Caco-2 (cell line): ENCODE results near the gene ACADVL. TPM values are rescaled to one million over a fixed set of nuclear protein-coding genes. Genes with fewer than 3 reads are reported as not detected.

Experiments
- BruUV-seq: library from RNA; stranded (reverse); fragments of 400-500 nt; replicated peaks from 2 replicates; lab custom pipeline; 2021; lab: Mats Ljungman, UMichigan
- CTCF ChIA-PET: fragments of 300-600 bp; sonication (Branson Sonifier 250); formaldehyde crosslinking; loops from one replicate; lab custom pipeline; 2022; ENCODE audit warnings: antibody characterized with exemption; lab: Charles Lee
- POLR2A ChIA-PET: fragments of 300-600 bp; sonication (Branson Sonifier 250); formaldehyde crosslinking; loops from one replicate; lab custom pipeline; 2022; ENCODE audit warnings: antibody characterized with exemption; lab: Charles Lee
- DNase-seq, 2 experiments: peaks; one replicate each; pipeline versions ENCODE4 v3.0.0 to v3.0.0-alpha.2; 2020 to 2022
- H3K27me3 ChIP-seq: replicated peaks from 2 replicates; pipeline ENCODE4 v1.6.0; 2011; ENCODE audit warnings: low read length; ENCODE audit not compliant: control insufficient read depth, insufficient read depth
- H3K36me3 ChIP-seq: 2 replicates; pipeline ENCODE4 v1.5.1; 2011; ENCODE audit warnings: low read length; ENCODE audit not compliant: control insufficient read depth, insufficient read depth
- H3K4me1 ChIP-seq: fragments of 250-450 bp; sonication (Bioruptor Pico); 2 replicates; pipeline ENCODE4 v1.5.1; 2020; ENCODE audit warnings: mild to moderate bottlenecking
- H3K4me3 ChIP-seq: 2 replicates; pipeline ENCODE4 v1.5.1; 2011; ENCODE audit warnings: low read depth, mild to moderate bottlenecking, control low read depth, low read length
- H3K9me3 ChIP-seq: fragments of 250-450 bp; sonication (Bioruptor Pico); 2 replicates; pipeline ENCODE4 v1.5.1; 2020; ENCODE audit warnings: mild to moderate bottlenecking, moderate library complexity
- H3K27ac Mint-ChIP-seq: one replicate; pipeline ENCODE4 v1.8.0; 2022; ENCODE audit warnings: mixed read lengths; ENCODE audit not compliant: unreplicated experiment
- H3K27me3 Mint-ChIP-seq: one replicate; pipeline ENCODE4 v1.8.0; 2022; ENCODE audit warnings: mixed read lengths; ENCODE audit not compliant: insufficient read depth, unreplicated experiment
- H3K36me3 Mint-ChIP-seq: one replicate; pipeline ENCODE4 v1.8.0; 2022; ENCODE audit warnings: mild to moderate bottlenecking, mixed read lengths; ENCODE audit not compliant: insufficient read depth, unreplicated experiment
- H3K4me1 Mint-ChIP-seq: one replicate; pipeline ENCODE4 v1.8.0; 2022; ENCODE audit warnings: low read depth, mixed read lengths; ENCODE audit not compliant: unreplicated experiment
- H3K4me3 Mint-ChIP-seq: one replicate; pipeline ENCODE4 v1.8.0; 2022; ENCODE audit warnings: mild to moderate bottlenecking, moderate library complexity, mixed read lengths; ENCODE audit not compliant: unreplicated experiment
- H3K9me3 Mint-ChIP-seq: one replicate; pipeline ENCODE4 v1.8.0; 2022; ENCODE audit warnings: mixed read lengths; ENCODE audit not compliant: unreplicated experiment
- CTCF ChIP-seq, 2 experiments: fragments of 200-600 bp in 1 of 2; IDR thresholded peaks; 1 replicate in 1 of 2; 2 replicates in 1 of 2; pipeline versions ENCODE4 v1.5.1 to v1.8.0; 2011 to 2022; ENCODE audit warnings: antibody characterized with exemption in 1 of 2, control low read depth in 1 of 2, inconsistent platforms in 1 of 2, low read depth in 1 of 2, low read length in 1 of 2, mild to moderate bottlenecking in 1 of 2, moderate library complexity in 1 of 2; ENCODE audit not compliant: insufficient read depth in 1 of 2, severe bottlenecking in 1 of 2, unreplicated experiment in 1 of 2
- intact Hi-C: fragments of 100-400 bp; cut with micrococcal nuclease; formaldehyde crosslinking; loops from one replicate; pipeline ENCODE4 v1.10.0; 2022; ENCODE audit not compliant: unreplicated experiment
- total RNA-seq: library from RNA; stranded (reverse); gene quantifications from 2 replicates; pipeline ENCODE4 v1.2.3, GENCODE V29; 2022

ACADVL gene
- total RNA-seq, 1 experiment from 2014 or later = 133 TPM

- Mint-ChIP-seq H3K9me3 (no peaks in the 10 kb centered on the region), H3K4me3 (peak overlapping the region; percentile 66), H3K4me1 (peaks cover 6% of the 10 kb centered on the region), H3K36me3 (peaks cover 7% of the 10 kb centered on the region), H3K27ac (no peak overlapping the region), H3K27me3 (no peaks in the 10 kb centered on the region)
- TF ChIP-seq CTCF (IDR thresholded peaks at IDR 0.05; ENCODE audit: insufficient read depth in 1 of 2, low read depth in 1 of 2, low read length in 1 of 2, severe bottlenecking in 1 of 2, unreplicated experiment in 1 of 2) = no peak
- H3K27me3 ChIP-seq = no peaks in the 10 kb centered on the region
- H3K9me3 ChIP-seq = no peaks in the 10 kb centered on the region
- no peaks in the 10 kb centered on the region for H3K4me1 ChIP-seq
- ChIA-PET POLR2A (no interaction called here), CTCF (interaction anchor here (0.6 kb wide), 1 partner anchor 263 kb away, joined by 3 read pairs; no protein-coding TSS in a partner anchor)
- intact Hi-C loops = no loop called here
- peak overlapping the region; percentile 31 for H3K4me3 ChIP-seq
- H3K36me3 ChIP-seq = no peaks in the 10 kb centered on the region
- peak; percentile 73 to 78 for DNase-seq
- no TSS peak for BruUV-seq
Measured at GRCh38 chr17:7204828-7205461, 14.8 kb upstream of the ACADVL start.

DNA sequence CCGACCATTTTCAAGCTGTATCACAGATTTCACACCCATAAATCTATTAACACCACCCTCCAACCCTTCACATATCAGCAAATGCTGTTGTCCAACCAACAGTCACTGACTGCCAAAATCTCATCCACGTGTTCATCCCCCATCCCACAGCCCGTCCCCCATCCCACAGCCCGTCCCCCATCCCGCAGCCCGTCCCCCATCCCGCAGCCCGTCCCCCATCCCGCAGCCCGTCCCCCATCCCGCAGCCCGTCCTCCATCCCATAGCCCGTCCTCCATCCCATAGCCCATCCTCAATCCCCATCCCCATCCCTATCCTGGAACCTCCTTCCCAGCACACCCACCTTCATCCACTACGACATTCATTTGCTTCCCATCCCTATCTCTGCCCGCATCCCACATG is 14.2 kb upstream of the ACADVL start:
- CTCF ChIA-PET = no interaction called here
- intact Hi-C loops = no loop called here
- Mint-ChIP-seq H3K4me3 (peak overlapping the region; percentile 66), H3K36me3 (peaks cover 7% of the 10 kb centered on the region), H3K4me1 (peaks cover 6% of the 10 kb centered on the region), H3K27ac (no peak overlapping the region), H3K9me3 (no peaks in the 10 kb centered on the region), H3K27me3 (no peaks in the 10 kb centered on the region)
- Histone ChIP-seq H3K4me3 (no peak overlapping the region), H3K27me3 (no peaks in the 10 kb centered on the region), H3K4me1 (no peaks in the 10 kb centered on the region), H3K9me3 (no peaks in the 10 kb centered on the region), H3K36me3 (no peaks in the 10 kb centered on the region)
- DNase-seq = no peak
- TF ChIP-seq CTCF (IDR thresholded peaks at IDR 0.05; ENCODE audit: insufficient read depth in 1 of 2, low read depth in 1 of 2, low read length in 1 of 2, severe bottlenecking in 1 of 2, unreplicated experiment in 1 of 2) = no peak
- POLR2A ChIA-PET = no interaction called here
- no TSS peak for BruUV-seq

DNA sequence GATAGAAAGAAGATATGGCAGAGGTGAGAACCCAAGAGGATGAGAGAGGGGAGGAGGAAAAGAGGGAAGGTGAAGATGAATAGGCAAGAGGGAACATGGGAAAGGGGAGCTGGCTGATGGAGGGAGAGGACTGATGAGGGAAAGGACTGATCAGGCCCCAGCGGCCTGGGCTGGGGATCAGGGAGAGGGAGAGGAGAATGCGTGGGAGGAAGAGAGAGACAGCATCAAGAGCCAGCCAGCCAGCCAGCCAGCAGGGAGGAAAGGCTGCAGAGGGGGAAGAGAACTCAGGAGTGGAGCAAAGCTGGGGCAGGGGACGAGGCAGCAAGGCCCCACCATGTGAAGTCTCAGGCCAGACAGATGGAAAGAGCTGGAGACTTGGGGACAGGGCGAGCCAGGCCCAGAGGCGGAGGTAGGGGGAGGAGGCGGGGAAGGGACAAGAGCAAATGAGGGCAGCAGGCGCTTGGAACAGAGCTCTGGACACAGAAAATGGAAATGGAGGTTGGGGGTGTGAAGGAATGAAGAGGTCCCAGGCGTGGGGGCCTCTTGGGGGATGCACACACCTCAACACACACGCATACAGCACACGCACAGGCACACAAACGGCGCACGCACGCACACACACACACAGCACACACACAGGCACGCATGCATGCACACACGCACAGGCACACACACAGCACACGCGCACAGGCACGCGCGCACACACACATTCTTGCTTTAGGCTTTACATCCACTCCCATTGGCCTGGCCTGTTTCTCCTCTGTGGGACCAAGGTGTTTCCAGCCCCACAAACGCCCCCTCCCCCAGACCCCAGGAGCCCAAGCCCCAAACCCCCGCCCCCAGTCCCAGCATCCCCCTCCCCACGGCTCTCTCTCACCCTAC is 12.4 kb upstream of the ACADVL start:
- no peaks in the 10 kb centered on the region for H3K27me3 ChIP-seq
- Mint-ChIP-seq H3K27me3 (no peaks in the 10 kb centered on the region), H3K4me3 (no peak overlapping the region), H3K4me1 (peaks cover 6% of the 10 kb centered on the region), H3K9me3 (no peaks in the 10 kb centered on the region), H3K36me3 (peaks cover 7% of the 10 kb centered on the region), H3K27ac (no peak overlapping the region)
- no TSS peak for BruUV-seq
- H3K36me3 ChIP-seq = no peaks in the 10 kb centered on the region
- CTCF ChIA-PET = no interaction called here
- no peak for DNase-seq
- POLR2A ChIA-PET = no interaction called here
- intact Hi-C loops = no loop called here
- no peak overlapping the region for H3K4me3 ChIP-seq
- H3K9me3 ChIP-seq = no peaks in the 10 kb centered on the region
- no peaks in the 10 kb centered on the region for H3K4me1 ChIP-seq
- no peak for TF ChIP-seq CTCF (IDR thresholded peaks at IDR 0.05; ENCODE audit: insufficient read depth in 1 of 2, low read depth in 1 of 2, low read length in 1 of 2, severe bottlenecking in 1 of 2, unreplicated experiment in 1 of 2)
